Measurements from ENCODE around the gene HAGHL. TPM values are rescaled to one million over a fixed set of nuclear protein-coding genes. Genes with fewer than 3 reads are reported as not detected.
"Not testable (repeated sequence)": the region's sequence is repeated elsewhere in the genome, so short reads cannot be mapped to it uniquely, and the experiment has no call there.

Gene HAGHL
- total and polyA plus RNA-seq, 7 donors, result 0.92 to 10.5 (median 3.6) TPM

DNA sequence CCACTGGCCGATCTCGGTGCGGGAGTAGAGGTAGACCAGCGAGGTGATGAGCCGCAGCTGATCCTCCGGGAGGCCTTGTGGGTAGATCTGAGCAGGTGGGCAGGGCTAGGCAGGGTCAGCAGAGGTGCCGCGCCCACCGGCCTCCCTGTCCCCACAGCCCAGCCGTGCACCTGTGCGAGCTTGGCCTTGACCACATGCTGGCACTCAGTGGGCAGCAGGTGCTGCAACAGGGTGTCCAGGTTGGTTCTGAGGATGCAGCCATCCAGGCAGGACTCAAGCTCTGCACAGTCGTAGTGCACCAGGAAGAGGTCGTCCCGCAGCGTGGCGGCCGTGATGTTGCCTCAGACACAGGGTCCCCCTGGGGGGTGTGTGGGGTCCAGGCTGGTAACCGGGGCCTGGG is 46.1 kb downstream of the HAGHL start:
- no peak for DNase-seq
- peaks cover 0 to 30% (median 8%) of the 10 kb centered on the region in 3 donors for H3K27me3 ChIP-seq
- WGBS, 2 donors, result 78 to 87% methylated on average over 18 of the region's 18 CpGs
- TF ChIP-seq EP300 (IDR thresholded peaks at IDR 0.05) (no peak), CTCF (IDR thresholded peaks at IDR 0.05) (no peak), POLR2AphosphoS5 (IDR thresholded peaks at IDR 0.05) (no peak), POLR2A (IDR thresholded peaks at IDR 0.05) (no peak)
- no peak overlapping the region for H3K4me3 ChIP-seq
- intact Hi-C loops (cut with DNase I), result no loop called here
- no peaks in the 10 kb centered on the region for H3K36me3 ChIP-seq
- H3K9me3 ChIP-seq, result no peaks in the 10 kb centered on the region
- no peaks in the 10 kb centered on the region for H3K4me1 ChIP-seq
- no peak overlapping the region for H3K27ac ChIP-seq

DNA sequence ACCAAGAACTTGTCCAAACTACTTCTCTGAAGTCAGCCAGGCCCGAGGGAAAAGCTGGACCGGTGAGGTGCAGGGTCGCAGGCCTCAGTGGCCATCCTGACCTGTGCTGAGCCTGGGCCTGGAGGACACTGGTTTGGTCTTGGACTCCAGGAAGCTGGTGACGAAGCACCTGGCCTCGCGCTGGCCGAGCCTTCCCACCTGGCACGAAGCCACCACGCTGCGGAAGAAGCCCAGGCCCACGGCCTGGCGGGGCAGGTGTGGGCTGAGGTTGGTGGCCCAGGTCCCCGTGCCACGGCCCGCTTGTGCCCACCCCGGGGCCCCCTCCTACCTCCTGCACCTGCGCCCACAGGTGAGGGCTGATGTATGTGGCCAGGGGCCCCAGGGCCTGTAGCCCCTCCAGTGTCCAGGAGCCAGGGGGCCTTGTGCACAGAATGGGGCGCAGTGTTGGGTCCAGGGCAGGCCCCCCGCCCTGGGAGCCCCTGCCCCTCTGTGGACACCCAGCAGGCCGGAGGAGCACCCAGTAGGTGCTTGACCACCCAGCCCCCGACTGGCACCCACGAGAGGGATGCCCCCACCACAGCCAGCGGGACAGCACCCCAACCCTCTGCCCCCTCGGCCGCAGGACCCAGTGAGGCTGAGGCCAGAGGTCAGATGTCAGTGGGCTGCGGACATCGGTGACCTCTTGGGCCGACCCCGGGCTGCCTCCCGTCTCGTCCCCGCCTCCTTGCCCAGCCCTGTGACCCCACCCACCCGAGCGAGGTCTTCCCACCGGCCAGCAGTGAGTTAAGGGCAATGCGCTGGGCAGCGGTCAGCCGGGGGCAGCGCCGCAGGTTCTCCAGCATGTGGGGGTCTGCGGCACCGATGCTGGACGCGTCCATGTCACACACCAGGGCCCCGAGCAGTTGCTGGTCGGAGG is 47.4 kb downstream of the HAGHL start:
- intact Hi-C loops (cut with DNase I), result no loop called here
- Histone ChIP-seq H3K4me1 (no peaks in the 10 kb centered on the region), H3K27ac (no peak overlapping the region), H3K4me3 (no peak overlapping the region), H3K9me3 (no peaks in the 10 kb centered on the region), H3K27me3 (peaks cover 0 to 36% (median 18%) of the 10 kb centered on the region in 3 donors), H3K36me3 (no peaks in the 10 kb centered on the region)
- 67 to 85% methylated on average over 46 of the region's 46 CpGs for WGBS, 2 donors
- TF ChIP-seq POLR2A (IDR thresholded peaks at IDR 0.05) (no peak), CTCF (IDR thresholded peaks at IDR 0.05) (no peak), POLR2AphosphoS5 (IDR thresholded peaks at IDR 0.05) (no peak), EP300 (IDR thresholded peaks at IDR 0.05) (no peak)
- no peak for DNase-seq

- WGBS, 2 donors, result 62 to 78% methylated on average over 36 of the region's 36 CpGs
- no peak for DNase-seq
Measured at GRCh38 chr16:775236-775796, 48.4 kb downstream of the HAGHL start.

GRCh38 chr16:776298-776697 is 49.4 kb downstream of the HAGHL start:
- H3K4me1 ChIP-seq; H3K36me3 ChIP-seq; DNase-seq; H3K27ac ChIP-seq; intact Hi-C loops (cut with DNase I); H3K9me3 ChIP-seq; H3K4me3 ChIP-seq: not testable (repeated sequence)
- peaks cover 0 to 53% (median 30%) of the 10 kb centered on the region in 3 donors for H3K27me3 ChIP-seq
- 80 to 90% methylated on average over 10 of the region's 10 CpGs for WGBS, 2 donors

More at GRCh38 chr16:775236-775796, 48.4 kb downstream of the HAGHL start:
- Histone ChIP-seq H3K27ac (no peak overlapping the region), H3K36me3 (no peaks in the 10 kb centered on the region), H3K4me1 (no peaks in the 10 kb centered on the region), H3K9me3 (no peaks in the 10 kb centered on the region), H3K27me3 (peaks cover 0 to 44% (median 23%) of the 10 kb centered on the region in 3 donors), H3K4me3 (no peak overlapping the region)
- no peak for TF ChIP-seq POLR2A (IDR thresholded peaks at IDR 0.05)
- no peak for TF ChIP-seq EP300 (IDR thresholded peaks at IDR 0.05)
- no peak for TF ChIP-seq POLR2AphosphoS5 (IDR thresholded peaks at IDR 0.05)
- no peak for TF ChIP-seq CTCF (IDR thresholded peaks at IDR 0.05)
- intact Hi-C loops (cut with DNase I), result no loop called here

DNA sequence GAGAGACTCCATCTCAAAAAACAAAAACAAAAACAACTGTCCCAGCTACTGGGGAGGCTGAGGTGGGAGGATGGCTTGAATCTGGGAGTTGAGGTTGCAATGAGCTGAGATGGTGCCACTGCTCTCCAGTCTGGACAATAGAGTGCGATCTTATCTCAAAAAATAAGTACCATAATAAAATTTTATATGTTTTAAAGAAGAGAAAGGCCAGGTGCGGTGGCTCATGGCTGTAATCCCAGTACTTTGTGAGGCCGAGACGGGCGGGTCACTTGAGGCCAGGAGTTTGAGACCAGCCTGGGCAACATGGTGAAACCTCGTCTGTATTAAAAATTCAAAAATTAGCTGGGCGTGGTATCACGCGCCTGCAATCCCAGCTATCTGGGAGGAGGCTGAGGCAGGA is 49.9 kb downstream of the HAGHL start:
- no peaks in the 10 kb centered on the region for H3K36me3 ChIP-seq
- H3K4me1 ChIP-seq, result no peaks in the 10 kb centered on the region
- no peak for DNase-seq
- intact Hi-C loops (cut with DNase I), result no loop called here
- WGBS, 2 donors, result 34 to 71% methylated on average over 9 of the region's 9 CpGs
- H3K9me3 ChIP-seq, result no peaks in the 10 kb centered on the region
- H3K27me3 ChIP-seq, result peaks cover 0 to 59% (median 35%) of the 10 kb centered on the region in 3 donors
- H3K27ac ChIP-seq, result no peak overlapping the region
- no peak overlapping the region for H3K4me3 ChIP-seq
- TF ChIP-seq CTCF (IDR thresholded peaks at IDR 0.05) (no peak), EP300 (IDR thresholded peaks at IDR 0.05) (no peak), POLR2A (IDR thresholded peaks at IDR 0.05) (no peak), POLR2AphosphoS5 (IDR thresholded peaks at IDR 0.05) (no peak)
